HepG2 (cell line): ENCODE data around the gene PLCG1. TPM values are rescaled to one million over a fixed set of nuclear protein-coding genes. Genes with fewer than 3 reads are reported as not detected.

Source experiments
- CTCF ChIP-seq: sonication (generic); formaldehyde crosslinking; IDR thresholded peaks from 2 replicates; pipeline ENCODE4 v1.5.0; 2020; ENCODE audit warnings: mild to moderate bottlenecking, missing genetic modification reagents, moderate library complexity
- DZIP1 ChIP-seq: sonication (generic); formaldehyde crosslinking; IDR thresholded peaks from 2 replicates; pipeline ENCODE4 v1.5.0; 2020; ENCODE audit warnings: mild to moderate bottlenecking, missing genetic modification reagents
- FOXO4 ChIP-seq: sonication (generic); formaldehyde crosslinking; conservative IDR thresholded peaks from 2 replicates; pipeline ENCODE4 v1.8.1; 2023; ENCODE audit warnings: missing genetic modification reagents
- FOXP4 ChIP-seq: sonication (generic); formaldehyde crosslinking; IDR thresholded peaks from 2 replicates; pipeline ENCODE4 v1.4.0; 2020; ENCODE audit warnings: missing genetic modification reagents
- KMT2B ChIP-seq: IDR thresholded peaks from 2 replicates; pipeline ENCODE4 v1.6.1; 2016; ENCODE audit warnings: missing genetic modification reagents, missing compliant biosample characterization
- NBN ChIP-seq: fragments of 450-650 bp; conservative IDR thresholded peaks from 2 replicates; pipeline ENCODE4 v1.6.1; 2017
- NCOA5 ChIP-seq: sonication (generic); formaldehyde crosslinking; IDR thresholded peaks from 2 replicates; pipeline ENCODE4 v1.4.0; 2020; ENCODE audit warnings: missing genetic modification reagents
- NRL ChIP-seq: sonication (generic); formaldehyde crosslinking; IDR thresholded peaks from 2 replicates; pipeline ENCODE4 v1.5.0; 2020; ENCODE audit warnings: missing genetic modification reagents, mild to moderate bottlenecking, moderate library complexity, borderline replicate concordance
- RBM22 ChIP-seq: fragments of 200-400 bp; formaldehyde crosslinking; optimal IDR thresholded peaks from 2 replicates; pipeline ENCODE3; 2017; ENCODE audit warnings: mild to moderate bottlenecking, low read length, moderate library complexity
- SIN3A ChIP-seq: IDR thresholded peaks from 2 replicates; pipeline ENCODE4 v1.6.1; 2011; ENCODE audit warnings: low read depth, mild to moderate bottlenecking, control low read depth, low read length, borderline replicate concordance
- SP1 ChIP-seq, 2 experiments: fragments of 450-650 bp in 1 of 2; sonication (generic) in 1 of 2; formaldehyde crosslinking in 1 of 2; IDR thresholded peaks; 2 replicates each; pipeline versions ENCODE4 v1.4.0 to v1.6.1; 2016 to 2020; ENCODE audit warnings: missing genetic modification reagents in 1 of 2
- ZBTB25 ChIP-seq: IDR thresholded peaks from 2 replicates; pipeline ENCODE4 v1.6.1; 2018; ENCODE audit warnings: missing genetic modification reagents
- ZMYM3 ChIP-seq: sonication (generic); formaldehyde crosslinking; IDR thresholded peaks from 2 replicates; pipeline ENCODE4 v1.5.1; 2020; ENCODE audit warnings: mild to moderate bottlenecking, missing genetic modification reagents
- ZNF331 ChIP-seq: sonication (generic); formaldehyde crosslinking; IDR thresholded peaks from 2 replicates; pipeline ENCODE4 v1.4.0; 2020; ENCODE audit warnings: missing genetic modification reagents
- ZNF350 ChIP-seq: sonication (generic); formaldehyde crosslinking; IDR thresholded peaks from 2 replicates; pipeline ENCODE4 v1.4.0; 2020; ENCODE audit warnings: mild to moderate bottlenecking, low read depth, missing genetic modification reagents, borderline replicate concordance
- ZNF383 ChIP-seq: sonication (generic); formaldehyde crosslinking; IDR thresholded peaks from 2 replicates; pipeline ENCODE4 v1.4.0; 2020; ENCODE audit warnings: missing genetic modification reagents, mild to moderate bottlenecking, borderline replicate concordance
- ZNF468 ChIP-seq: sonication (generic); formaldehyde crosslinking; IDR thresholded peaks from 2 replicates; pipeline ENCODE4 v1.8.0; 2022; ENCODE audit warnings: mild to moderate bottlenecking, moderate library complexity, missing genetic modification reagents
- ZNF501 ChIP-seq: sonication (generic); formaldehyde crosslinking; IDR thresholded peaks from 2 replicates; pipeline ENCODE4 v1.5.1; 2020; ENCODE audit warnings: mild to moderate bottlenecking, moderate library complexity, missing genetic modification reagents
- ZNF543 ChIP-seq: sonication (generic); formaldehyde crosslinking; IDR thresholded peaks from 2 replicates; pipeline ENCODE4 v1.4.0; 2020; ENCODE audit warnings: mild to moderate bottlenecking, missing genetic modification reagents
- ZNF660 ChIP-seq: sonication (generic); formaldehyde crosslinking; IDR thresholded peaks from 2 replicates; pipeline ENCODE4 v1.5.1; 2020; ENCODE audit warnings: mild to moderate bottlenecking, low read depth, missing genetic modification reagents, borderline replicate concordance
- ZSCAN25 ChIP-seq: sonication (generic); formaldehyde crosslinking; IDR thresholded peaks from 2 replicates; pipeline ENCODE4 v1.8.0; 2022; ENCODE audit warnings: mild to moderate bottlenecking, missing genetic modification reagents
- polyA plus RNA-seq, 8 experiments: library from polyadenylated mRNA; depleted of rRNA in 3 of 8; stranded (reverse) in 7 of 8; unstranded in 1 of 8; fragments of >200 nt; fragmentation: Illumina TruSeq in 4 of 8; extraction: Trizol in 4 of 8; gene quantifications; 2 replicates each; pipeline versions ENCODE4 v1.2.1 to v1.2.3, GENCODE V29; 2011 to 2016; ENCODE audit warnings: low read depth in 4 of 8, missing spikeins in 1 of 8, mixed read lengths in 1 of 8; ENCODE audit not compliant: insufficient read depth in 1 of 8
- total RNA-seq, 5 experiments: library from RNA; depleted of rRNA; stranded (reverse); fragments of >200 nt; fragmentation: Illumina TruSeq; extraction: Trizol; gene quantifications; 2 replicates each; pipeline ENCODE4 v1.2.3, GENCODE V29; 2016; ENCODE audit warnings: low read depth in 1 of 5

Gene PLCG1
- total and polyA plus RNA-seq, 2 of the 13 experiments (the other 11 are each of a cell fraction or from before 2014, with no cell fraction given), result 85.3 to 158 TPM

- no peak for TF ChIP-seq ZBTB25 (CRISPR knock-in tag)
- TF ChIP-seq ZNF350 (CRISPR knock-in tag), result no peak
- TF ChIP-seq ZNF501 (CRISPR knock-in tag), result no peak
- TF ChIP-seq FOXO4 (CRISPR knock-in tag), result 0 out of 2 replicates have a peak, but pooled peaks have one; percentile 86
- TF ChIP-seq KMT2B (CRISPR knock-in tag), result 0 out of 2 replicates have a peak, but pooled peaks have one; percentile 31
- TF ChIP-seq ZMYM3 (CRISPR knock-in tag), result no peak
- TF ChIP-seq DZIP1 (CRISPR knock-in tag), result no peak
- TF ChIP-seq ZNF543 (CRISPR knock-in tag), result no peak
- no peak for TF ChIP-seq ZNF660 (CRISPR knock-in tag)
- TF ChIP-seq SP1 (IDR thresholded peaks at IDR 0.05), result no peak
- TF ChIP-seq SP1 (CRISPR knock-in tag; IDR thresholded peaks at IDR 0.05), result no peak
- no peak for TF ChIP-seq FOXP4 (CRISPR knock-in tag)
- TF ChIP-seq CTCF (CRISPR knock-in tag), result no peak
- no peak for TF ChIP-seq NCOA5 (CRISPR knock-in tag)
- TF ChIP-seq NBN, result no peak
- TF ChIP-seq RBM22, result peak; percentile 90
- peak; percentile 42; the same call in 1 of the 2 replicates for TF ChIP-seq ZNF331 (CRISPR knock-in tag)
- TF ChIP-seq ZSCAN25, result no peak
- TF ChIP-seq SIN3A, result no peak
- TF ChIP-seq NRL, result no peak
- no peak for TF ChIP-seq ZNF383 (CRISPR knock-in tag)
- no peak for TF ChIP-seq ZNF468 (CRISPR knock-in tag)
Observed at GRCh38 chr20:41110930-41111577, 26.3 kb upstream of the PLCG1 start (continued).
